Liver (tissue), 9 donors: ENCODE data around the gene MARCHF9. TPM values are rescaled to one million over a fixed set of nuclear protein-coding genes. Genes with fewer than 3 reads are reported as not detected.

Experiments used
- DNase-seq: peaks from one replicate; pipeline ENCODE4 v3.0.0-alpha.2; 2017; ENCODE audit warnings: low spot score
- H3K27ac ChIP-seq, 2 donors: one replicate each; pipeline ENCODE4 v1.7.0; 2013; ENCODE audit warnings: inconsistent platforms in 2 of 2, low read length in 2 of 2, control low read depth in 1 of 2, low read depth in 1 of 2, mild to moderate bottlenecking in 1 of 2
- H3K27me3 ChIP-seq, 4 donors: one replicate each; pipeline versions ENCODE4 v1.6.1 to v1.7.0; 2013; ENCODE audit warnings: low read length in 3 of 4, inconsistent platforms in 1 of 4, mild to moderate bottlenecking in 1 of 4, moderate library complexity in 1 of 4; ENCODE audit not compliant: control insufficient read depth in 4 of 4, insufficient read depth in 4 of 4
- H3K36me3 ChIP-seq, 4 donors: one replicate each; pipeline versions ENCODE4 v1.6.1 to v1.7.0; 2013; ENCODE audit warnings: low read length in 3 of 4, mild to moderate bottlenecking in 3 of 4, low read depth in 1 of 4, moderate library complexity in 1 of 4; ENCODE audit not compliant: control insufficient read depth in 4 of 4, insufficient read depth in 3 of 4
- H3K4me1 ChIP-seq, 4 donors: one replicate each; pipeline versions ENCODE4 v1.6.1 to v1.7.0; 2013; ENCODE audit warnings: low read length in 3 of 4, mild to moderate bottlenecking in 3 of 4, moderate library complexity in 1 of 4; ENCODE audit not compliant: control insufficient read depth in 4 of 4, insufficient read depth in 4 of 4
- H3K4me3 ChIP-seq, 3 donors: one replicate each; pipeline versions ENCODE4 v1.6.1 to v1.7.0; 2013; ENCODE audit warnings: low read length in 3 of 3, control low read depth in 1 of 3, low read depth in 1 of 3, mild to moderate bottlenecking in 1 of 3
- H3K9ac ChIP-seq, 2 donors: one replicate each; pipeline ENCODE4 v1.7.0; 2013; ENCODE audit warnings: low read length in 2 of 2, mild to moderate bottlenecking in 2 of 2, moderate library complexity in 2 of 2, control low read depth in 1 of 2, low read depth in 1 of 2
- H3K9me3 ChIP-seq, 4 donors: one replicate each; pipeline versions ENCODE4 v1.6.1 to v1.7.0; 2013; ENCODE audit warnings: low read length in 3 of 4; ENCODE audit not compliant: control insufficient read depth in 4 of 4
- CTCF ChIP-seq: fragments of 150-350 bp; IDR thresholded peaks from 2 replicates; pipeline ENCODE4 v1.5.1; 2017; ENCODE audit warnings: improper control_type of control experiment, low read depth, low read length; ENCODE audit not compliant: missing input control
- EGR1 ChIP-seq, 2 donors: IDR thresholded peaks; 2 replicates each; pipeline ENCODE4 v1.6.1; 2016 to 2018; ENCODE audit warnings: antibody characterized with exemption in 2 of 2, low read depth in 2 of 2
- HNF4A ChIP-seq, 2 donors: conservative IDR thresholded peaks; 2 replicates each; pipeline ENCODE4 v1.6.1; 2016; ENCODE audit warnings: antibody characterized with exemption in 2 of 2, mild to moderate bottlenecking in 2 of 2
- JUND ChIP-seq, 2 donors: IDR thresholded peaks; 2 replicates each; pipeline ENCODE4 v1.6.1; 2016; ENCODE audit warnings: antibody characterized with exemption in 2 of 2
- MAX ChIP-seq: IDR thresholded peaks from 2 replicates; pipeline ENCODE4 v1.6.1; 2016; ENCODE audit warnings: antibody characterized with exemption
- NR2F2 ChIP-seq: IDR thresholded peaks from 2 replicates; pipeline ENCODE4 v1.6.1; 2016; ENCODE audit warnings: antibody characterized with exemption
- SP1 ChIP-seq: IDR thresholded peaks from 2 replicates; pipeline ENCODE4 v1.6.1; 2018; ENCODE audit warnings: antibody characterized with exemption, mild to moderate bottlenecking
- TAF1 ChIP-seq: conservative IDR thresholded peaks from 2 replicates; pipeline ENCODE4 v1.6.1; 2016; ENCODE audit warnings: antibody characterized with exemption, mild to moderate bottlenecking
- YY1 ChIP-seq: IDR thresholded peaks from 2 replicates; pipeline ENCODE4 v1.6.1; 2016; ENCODE audit warnings: antibody characterized with exemption, mild to moderate bottlenecking
- WGBS: extraction: QIAGEN DNeasy Blood & Tissue Kit; methylation state at CpG from one replicate; pipeline ENCODE4 v1.1.7; 2013; 5-methylcytosine and 5-hydroxymethylcytosine counted together
- polyA plus RNA-seq, 2 donors: library from polyadenylated mRNA; stranded (reverse) in 1 of 2; unstranded in 1 of 2; fragments of 200-250 nt in 1 of 2; fragments of >200 nt in 1 of 2; fragmentation: Nextera tagmentation in 1 of 2; extraction: Ambion mirVana in 1 of 2; gene quantifications; one replicate each; pipeline versions ENCODE4 v1.2.1 to v1.2.3, GENCODE V29; 2013 to 2015
- total RNA-seq, 2 donors: library from RNA; depleted of rRNA; stranded (reverse); fragments of >200 nt; gene quantifications; one replicate each; pipeline ENCODE4 v1.2.3, GENCODE V29; 2014
- TF ChIP-seq, protein P1 (sequence below): IDR thresholded peaks from 2 replicates; pipeline ENCODE4 v1.6.1; 2016; ENCODE audit warnings: antibody characterized with exemption
- TF ChIP-seq, protein P2 (sequence below): IDR thresholded peaks from 2 replicates; pipeline ENCODE4 v1.6.1; 2016; ENCODE audit warnings: antibody characterized with exemption, mild to moderate bottlenecking
- donor health status: healthy.
- donor health status: healthy.
- donor health status: healthy.
- donor health status: healthy.
- donor health status: healthy.

MARCHF9 gene
- total and polyA plus RNA-seq, 4 donors: 1.1 to 3.0 (median 2.2) TPM

- H3K36me3 ChIP-seq: peaks cover 2 to 13% (median 12%) of the 10 kb centered on the region in 4 donors
- 73% methylated on average over 2 of the region's 2 CpGs for WGBS
- peaks cover 0 to 19% (median 15%) of the 10 kb centered on the region in 4 donors for H3K4me1 ChIP-seq
- no peak for DNase-seq
- no peaks in the 10 kb centered on the region for H3K9me3 ChIP-seq
- H3K27ac ChIP-seq: no peak overlapping the region
- H3K4me3 ChIP-seq: no peak overlapping the region
- TF ChIP-seq HNF4A (conservative IDR thresholded peaks at IDR 0.05): no peak
- TF ChIP-seq TAF1: no peak
- TF ChIP-seq, protein P1, sequence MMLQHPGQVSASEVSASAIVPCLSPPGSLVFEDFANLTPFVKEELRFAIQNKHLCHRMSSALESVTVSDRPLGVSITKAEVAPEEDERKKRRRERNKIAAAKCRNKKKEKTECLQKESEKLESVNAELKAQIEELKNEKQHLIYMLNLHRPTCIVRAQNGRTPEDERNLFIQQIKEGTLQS: no peak
- TF ChIP-seq EGR1 (IDR thresholded peaks at IDR 0.05; ENCODE audit: low read depth in 2 of 2): no peak
- TF ChIP-seq NR2F2: no peak
- TF ChIP-seq, protein P2, sequence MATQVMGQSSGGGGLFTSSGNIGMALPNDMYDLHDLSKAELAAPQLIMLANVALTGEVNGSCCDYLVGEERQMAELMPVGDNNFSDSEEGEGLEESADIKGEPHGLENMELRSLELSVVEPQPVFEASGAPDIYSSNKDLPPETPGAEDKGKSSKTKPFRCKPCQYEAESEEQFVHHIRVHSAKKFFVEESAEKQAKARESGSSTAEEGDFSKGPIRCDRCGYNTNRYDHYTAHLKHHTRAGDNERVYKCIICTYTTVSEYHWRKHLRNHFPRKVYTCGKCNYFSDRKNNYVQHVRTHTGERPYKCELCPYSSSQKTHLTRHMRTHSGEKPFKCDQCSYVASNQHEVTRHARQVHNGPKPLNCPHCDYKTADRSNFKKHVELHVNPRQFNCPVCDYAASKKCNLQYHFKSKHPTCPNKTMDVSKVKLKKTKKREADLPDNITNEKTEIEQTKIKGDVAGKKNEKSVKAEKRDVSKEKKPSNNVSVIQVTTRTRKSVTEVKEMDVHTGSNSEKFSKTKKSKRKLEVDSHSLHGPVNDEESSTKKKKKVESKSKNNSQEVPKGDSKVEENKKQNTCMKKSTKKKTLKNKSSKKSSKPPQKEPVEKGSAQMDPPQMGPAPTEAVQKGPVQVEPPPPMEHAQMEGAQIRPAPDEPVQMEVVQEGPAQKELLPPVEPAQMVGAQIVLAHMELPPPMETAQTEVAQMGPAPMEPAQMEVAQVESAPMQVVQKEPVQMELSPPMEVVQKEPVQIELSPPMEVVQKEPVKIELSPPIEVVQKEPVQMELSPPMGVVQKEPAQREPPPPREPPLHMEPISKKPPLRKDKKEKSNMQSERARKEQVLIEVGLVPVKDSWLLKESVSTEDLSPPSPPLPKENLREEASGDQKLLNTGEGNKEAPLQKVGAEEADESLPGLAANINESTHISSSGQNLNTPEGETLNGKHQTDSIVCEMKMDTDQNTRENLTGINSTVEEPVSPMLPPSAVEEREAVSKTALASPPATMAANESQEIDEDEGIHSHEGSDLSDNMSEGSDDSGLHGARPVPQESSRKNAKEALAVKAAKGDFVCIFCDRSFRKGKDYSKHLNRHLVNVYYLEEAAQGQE: no peak
- TF ChIP-seq JUND (IDR thresholded peaks at IDR 0.05): no peak
- TF ChIP-seq SP1: no peak
- no peak for TF ChIP-seq MAX
- no peak for TF ChIP-seq YY1
- no peak for TF ChIP-seq CTCF
- no peak overlapping the region for H3K9ac ChIP-seq
- H3K27me3 ChIP-seq: no peaks in the 10 kb centered on the region
Measured at GRCh38 chr12:57781801-57782200, 26.9 kb downstream of the MARCHF9 start.

GRCh38 chr12:57782243-57782607 lies 27.3 kb downstream of the MARCHF9 start:
- H3K36me3 ChIP-seq: peaks cover 3 to 17% (median 15%) of the 10 kb centered on the region in 4 donors
- no peak overlapping the region for H3K4me3 ChIP-seq
- 13% methylated on average over 4 of the region's 4 CpGs for WGBS
- no peak for TF ChIP-seq YY1
- TF ChIP-seq, protein P2: no peak
- H3K9ac ChIP-seq: no peak overlapping the region
- no peak for DNase-seq
- peaks cover 0 to 19% (median 15%) of the 10 kb centered on the region in 4 donors for H3K4me1 ChIP-seq
- no peak overlapping the region for H3K27ac ChIP-seq
- no peaks in the 10 kb centered on the region for H3K27me3 ChIP-seq
- no peaks in the 10 kb centered on the region for H3K9me3 ChIP-seq
